ENCODE results near the gene RCSD1.

DNA sequence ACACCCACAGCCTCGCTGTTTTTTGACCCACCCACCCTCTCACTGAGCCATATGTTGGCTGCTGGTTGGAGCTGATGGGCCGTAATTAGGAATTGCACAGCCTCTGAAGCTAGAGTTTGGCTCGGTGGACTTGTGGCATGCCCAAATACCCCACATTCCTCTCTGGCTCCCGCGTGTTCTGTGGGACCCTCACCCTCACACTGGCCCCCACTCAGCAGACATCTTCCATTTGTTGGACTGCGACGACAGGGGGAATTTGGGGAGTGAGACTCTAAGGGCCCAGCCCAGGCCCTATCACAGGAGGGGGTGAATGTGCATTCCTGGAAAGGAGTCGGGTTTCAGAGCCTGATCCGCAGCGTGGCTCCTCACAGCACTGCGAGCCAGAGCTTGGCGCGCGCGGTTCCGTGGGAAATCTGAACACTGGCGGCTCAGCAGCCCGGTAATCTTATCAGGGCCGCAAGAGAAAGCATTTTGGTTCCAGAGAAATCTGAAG is 5.2 kb downstream of the RCSD1 start:
- TF ChIP-seq, protein P1, sequence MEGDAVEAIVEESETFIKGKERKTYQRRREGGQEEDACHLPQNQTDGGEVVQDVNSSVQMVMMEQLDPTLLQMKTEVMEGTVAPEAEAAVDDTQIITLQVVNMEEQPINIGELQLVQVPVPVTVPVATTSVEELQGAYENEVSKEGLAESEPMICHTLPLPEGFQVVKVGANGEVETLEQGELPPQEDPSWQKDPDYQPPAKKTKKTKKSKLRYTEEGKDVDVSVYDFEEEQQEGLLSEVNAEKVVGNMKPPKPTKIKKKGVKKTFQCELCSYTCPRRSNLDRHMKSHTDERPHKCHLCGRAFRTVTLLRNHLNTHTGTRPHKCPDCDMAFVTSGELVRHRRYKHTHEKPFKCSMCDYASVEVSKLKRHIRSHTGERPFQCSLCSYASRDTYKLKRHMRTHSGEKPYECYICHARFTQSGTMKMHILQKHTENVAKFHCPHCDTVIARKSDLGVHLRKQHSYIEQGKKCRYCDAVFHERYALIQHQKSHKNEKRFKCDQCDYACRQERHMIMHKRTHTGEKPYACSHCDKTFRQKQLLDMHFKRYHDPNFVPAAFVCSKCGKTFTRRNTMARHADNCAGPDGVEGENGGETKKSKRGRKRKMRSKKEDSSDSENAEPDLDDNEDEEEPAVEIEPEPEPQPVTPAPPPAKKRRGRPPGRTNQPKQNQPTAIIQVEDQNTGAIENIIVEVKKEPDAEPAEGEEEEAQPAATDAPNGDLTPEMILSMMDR (IDR thresholded peaks at IDR 0.05), result no peak
- TF ChIP-seq POLR2A (IDR thresholded peaks at IDR 0.05), result no peak

Data from testis (tissue), 2 donors.